H1 (cell line): ENCODE results near the gene PARS2. TPM values are rescaled to one million over a fixed set of nuclear protein-coding genes. Genes with fewer than 3 reads are reported as not detected.
A peak's percentile ranks its signal among the peaks of the same experiment; 100 is the strongest.

ENCODE experiments used
- CTCF ChIA-PET: fragments of 300-600 bp; sonication (Branson Sonifier 250); formaldehyde crosslinking; loops from one replicate; lab custom pipeline; 2021; ENCODE audit not compliant: partially characterized antibody; lab: Charles Lee
- POLR2A ChIA-PET: fragments of 300-600 bp; sonication (Branson Sonifier 250); formaldehyde crosslinking; loops from one replicate; lab custom pipeline; 2021; ENCODE audit warnings: inconsistent platforms; ENCODE audit not compliant: partially characterized antibody; lab: Charles Lee
- DNase-seq, 2 experiments: peaks; one replicate each; pipeline versions ENCODE4 v3.0.0 to v3.0.0-alpha.2; 2010 to 2022; ENCODE audit warnings: low spot score in 2 of 2, low read depth in 1 of 2, mixed read lengths in 1 of 2
- FAIRE-seq: peaks from 2 replicates; lab custom pipeline; 2011; peaks lifted over from hg19 to GRCh38; lab: Jason Lieb, UNC
- H2AFZ ChIP-seq: 2 replicates; pipeline ENCODE4 v1.8.1; 2012; ENCODE audit warnings: low read length, inconsistent platforms
- H2AK5ac ChIP-seq: 2 replicates; pipeline ENCODE4 v1.6.1; 2013; ENCODE audit warnings: low read depth, low read length
- H2BK120ac ChIP-seq: replicated peaks from 2 replicates; pipeline ENCODE3; 2013; ENCODE audit warnings: low read depth, low read length, inconsistent platforms
- H2BK12ac ChIP-seq: 2 replicates; pipeline ENCODE4 v1.6.1; 2013; ENCODE audit warnings: low read depth, low read length
- H2BK15ac ChIP-seq: 2 replicates; pipeline ENCODE4 v1.6.1; 2013; ENCODE audit warnings: low read length
- H2BK20ac ChIP-seq: 2 replicates; pipeline ENCODE4 v1.6.1; 2013; ENCODE audit warnings: low read length
- H2BK5ac ChIP-seq: 2 replicates; pipeline ENCODE4 v1.6.1; 2013; ENCODE audit warnings: low read depth, low read length
- H3K14ac ChIP-seq: 2 replicates; pipeline ENCODE4 v1.6.1; 2013; ENCODE audit warnings: inconsistent platforms; ENCODE audit not compliant: insufficient read length
- H3K18ac ChIP-seq: 2 replicates; pipeline ENCODE4 v1.6.1; 2013; ENCODE audit warnings: low read length; ENCODE audit errors: extremely low read depth
- H3K23ac ChIP-seq: 2 replicates; pipeline ENCODE4 v1.6.1; 2013; ENCODE audit warnings: inconsistent platforms; ENCODE audit not compliant: insufficient read length
- H3K23me2 ChIP-seq: 2 replicates; pipeline ENCODE4 v1.6.1; 2013; ENCODE audit warnings: low read depth, low read length
- H3K27ac ChIP-seq: 2 replicates; pipeline ENCODE4 v1.6.1; 2011; ENCODE audit warnings: low read depth, low read length, inconsistent platforms
- H3K27me3 ChIP-seq, 4 experiments: replicated peaks in 1 of 4; 1 replicate in 1 of 4; 2 replicates in 3 of 4; pipeline versions ENCODE4 v1.6.1 to v1.8.1; 2011 to 2013; ENCODE audit warnings: low read length in 3 of 4, mild to moderate bottlenecking in 3 of 4, inconsistent platforms in 2 of 4, mixed read lengths in 2 of 4, moderate library complexity in 1 of 4; ENCODE audit not compliant: control insufficient read depth in 3 of 4, insufficient read depth in 3 of 4; ENCODE audit errors: extremely low read depth in 1 of 4
- H3K36me3 ChIP-seq, 4 experiments: 2 replicates each; pipeline versions ENCODE4 v1.6.1 to v1.8.1; 2011 to 2013; ENCODE audit warnings: mild to moderate bottlenecking in 4 of 4, low read length in 3 of 4, moderate library complexity in 2 of 4, control low read depth in 1 of 4, inconsistent platforms in 1 of 4; ENCODE audit not compliant: insufficient read depth in 4 of 4, control insufficient read depth in 2 of 4
- H3K4ac ChIP-seq: replicated peaks from 2 replicates; pipeline ENCODE3; 2013; ENCODE audit warnings: low read length, low read depth, mixed read lengths, inconsistent platforms; ENCODE audit not compliant: insufficient read length
- H3K4me1 ChIP-seq, 4 experiments: replicated peaks in 1 of 4; 1 replicate in 1 of 4; 2 replicates in 3 of 4; pipeline versions ENCODE4 v1.6.1 to v1.8.1; 2011 to 2013; ENCODE audit warnings: low read length in 3 of 4, inconsistent platforms in 2 of 4, mixed read lengths in 1 of 4; ENCODE audit not compliant: insufficient read depth in 4 of 4, control insufficient read depth in 3 of 4
- H3K4me2 ChIP-seq, 2 experiments: 2 replicates each; pipeline versions ENCODE4 v1.6.1 to v1.8.1; 2011 to 2013; ENCODE audit warnings: low read depth in 2 of 2, low read length in 2 of 2, control low read depth in 1 of 2, inconsistent platforms in 1 of 2, mild to moderate bottlenecking in 1 of 2; ENCODE audit not compliant: insufficient read depth in 1 of 2
- H3K4me3 ChIP-seq, 4 experiments: fragments of 200-600, 300-600 bp in 1 of 4; sonication (generic), shearing (Covaris generic), sonication (Bioruptor Twin) in 1 of 4; 2 replicates each; pipeline versions ENCODE4 v1.5.1 to v1.8.1; 2011 to 2016; ENCODE audit warnings: low read length in 4 of 4, low read depth in 3 of 4, control low read depth in 2 of 4, inconsistent platforms in 2 of 4, mild to moderate bottlenecking in 2 of 4, mixed read lengths in 1 of 4, moderate library complexity in 1 of 4; ENCODE audit not compliant: insufficient read depth in 2 of 4; ENCODE audit errors: extremely low read depth in 1 of 4
- H3K56ac ChIP-seq: replicated peaks from 2 replicates; pipeline ENCODE3; 2013; ENCODE audit warnings: low read depth, mild to moderate bottlenecking, mixed read lengths, low read length, inconsistent platforms; ENCODE audit not compliant: insufficient read length
- H3K79me1 ChIP-seq: 2 replicates; pipeline ENCODE4 v1.6.1; 2013; ENCODE audit warnings: low read depth, low read length, control low read depth
- H3K79me2 ChIP-seq, 2 experiments: 2 replicates each; pipeline versions ENCODE4 v1.6.1 to v1.8.1; 2012 to 2013; ENCODE audit warnings: low read length in 2 of 2, mild to moderate bottlenecking in 2 of 2, inconsistent platforms in 1 of 2; ENCODE audit not compliant: insufficient read depth in 2 of 2, control insufficient read depth in 1 of 2
- H3K9ac ChIP-seq, 4 experiments: replicated peaks in 1 of 4; 1 replicate in 1 of 4; 2 replicates in 3 of 4; pipeline versions ENCODE4 v1.6.1 to v1.8.1; 2011 to 2013; ENCODE audit warnings: low read depth in 3 of 4, low read length in 3 of 4, control low read depth in 2 of 4, mild to moderate bottlenecking in 2 of 4, moderate library complexity in 2 of 4, inconsistent platforms in 1 of 4; ENCODE audit errors: extremely low read depth in 1 of 4
- H3K9me3 ChIP-seq, 2 experiments: 2 replicates each; pipeline versions ENCODE4 v1.6.1 to v1.8.1; 2012 to 2013; ENCODE audit warnings: mild to moderate bottlenecking in 2 of 2, moderate library complexity in 2 of 2, control low read depth in 1 of 2, inconsistent platforms in 1 of 2, low read depth in 1 of 2, low read length in 1 of 2, mixed read lengths in 1 of 2; ENCODE audit not compliant: insufficient read depth in 2 of 2
- H4K20me1 ChIP-seq, 2 experiments: replicated peaks in 1 of 2; 2 replicates each; pipeline versions ENCODE3 to v1.8.1; 2011 to 2013; ENCODE audit warnings: inconsistent platforms in 2 of 2, low read length in 2 of 2, mild to moderate bottlenecking in 1 of 2; ENCODE audit not compliant: insufficient read depth in 2 of 2, control insufficient read depth in 1 of 2
- H4K5ac ChIP-seq: 2 replicates; pipeline ENCODE4 v1.6.1; 2013; ENCODE audit warnings: low read length, low read depth, mixed read lengths, inconsistent platforms; ENCODE audit not compliant: insufficient read length
- H4K8ac ChIP-seq: 2 replicates; pipeline ENCODE4 v1.8.0; 2013; ENCODE audit warnings: mild to moderate bottlenecking, moderate library complexity, low read length, inconsistent platforms; ENCODE audit not compliant: insufficient read depth; ENCODE audit errors: extremely low read depth
- H4K91ac ChIP-seq: replicated peaks from 2 replicates; pipeline ENCODE3; 2013; ENCODE audit warnings: low read length, mixed read lengths, inconsistent platforms; ENCODE audit not compliant: insufficient read length
- BACH1 ChIP-seq: IDR thresholded peaks from 2 replicates; pipeline ENCODE4 v1.6.1; 2012; ENCODE audit warnings: low read length, improper control_type of control experiment
- CBX5 ChIP-seq: fragments of 300-800, 300-1000 bp; sonication (generic); IDR thresholded peaks from 2 replicates; pipeline ENCODE4 v1.7.1; 2016; ENCODE audit warnings: antibody characterized with exemption, low read length, low read depth
- EP300 ChIP-seq, 2 experiments: IDR thresholded peaks; 1 replicate in 1 of 2; 2 replicates in 1 of 2; pipeline ENCODE4 v1.6.1; 2011 to 2012; ENCODE audit warnings: low read depth in 2 of 2, low read length in 2 of 2, mild to moderate bottlenecking in 2 of 2, borderline replicate concordance in 1 of 2, inconsistent platforms in 1 of 2, moderate library complexity in 1 of 2
- POLR2A ChIP-seq, 2 experiments: IDR thresholded peaks; 1 replicate in 1 of 2; 2 replicates in 1 of 2; pipeline ENCODE4 v1.6.1; 2011; ENCODE audit warnings: low read depth in 2 of 2, low read length in 2 of 2, mild to moderate bottlenecking in 2 of 2; ENCODE audit errors: control extremely low read depth in 1 of 2
- RNF2 ChIP-seq: fragments of 200-900, 300-1000 bp; sonication (generic); IDR thresholded peaks from 2 replicates; pipeline ENCODE4 v1.7.1; 2016; ENCODE audit warnings: borderline replicate concordance, low read depth, mild to moderate bottlenecking, antibody characterized with exemption, low read length; ENCODE audit not compliant: poor library complexity, severe bottlenecking; ENCODE audit errors: missing control alignments
- WGBS, 2 experiments: shearing (Covaris generic) in 1 of 2; methylation state at CpG; one replicate each; pipeline versions ENCODE4 v1.1.6 to v1.1.7; 2013 to 2015; ENCODE audit warnings: low lambda C conversion rate in 2 of 2, mixed read lengths in 2 of 2, inconsistent platforms in 1 of 2, low coverage in 1 of 2, missing lambda C conversion rate in 1 of 2; ENCODE audit not compliant: insufficient replicate concordance in 2 of 2, insufficient coverage in 1 of 2, insufficient read length in 1 of 2; ENCODE audit errors: extremely low coverage in 1 of 2, missing lambda C conversion rate in 1 of 2; 5-methylcytosine and 5-hydroxymethylcytosine counted together
- polyA plus RNA-seq, 7 experiments: library from polyadenylated mRNA; depleted of rRNA in 3 of 7; stranded (reverse) in 5 of 7; unstranded in 2 of 7; fragments of >200 nt in 5 of 7; fragments of 200-250 nt in 2 of 7; gene quantifications; 1 replicate in 5 of 7; 2 replicates in 1 of 7; 4 replicates in 1 of 7; pipeline versions ENCODE4 v1.2.1 to v1.2.3, GENCODE V29; 2011 to 2013; ENCODE audit warnings: missing spikeins in 2 of 7, mixed read lengths in 2 of 7
- total RNA-seq: library from RNA; stranded (reverse); fragmentation: NEBNext Ultra II Directional; extraction: Animal tissue kit (Norgen Biotek cat#: 25700); gene quantifications from 2 replicates; pipeline ENCODE4 v1.2.1, GENCODE V29; 2021

PARS2 gene
- total and polyA plus RNA-seq, 2 of the 8 experiments (the other 6 are each of a cell fraction or from before 2014, with no cell fraction given): 8.9 to 10.0 TPM

DNA sequence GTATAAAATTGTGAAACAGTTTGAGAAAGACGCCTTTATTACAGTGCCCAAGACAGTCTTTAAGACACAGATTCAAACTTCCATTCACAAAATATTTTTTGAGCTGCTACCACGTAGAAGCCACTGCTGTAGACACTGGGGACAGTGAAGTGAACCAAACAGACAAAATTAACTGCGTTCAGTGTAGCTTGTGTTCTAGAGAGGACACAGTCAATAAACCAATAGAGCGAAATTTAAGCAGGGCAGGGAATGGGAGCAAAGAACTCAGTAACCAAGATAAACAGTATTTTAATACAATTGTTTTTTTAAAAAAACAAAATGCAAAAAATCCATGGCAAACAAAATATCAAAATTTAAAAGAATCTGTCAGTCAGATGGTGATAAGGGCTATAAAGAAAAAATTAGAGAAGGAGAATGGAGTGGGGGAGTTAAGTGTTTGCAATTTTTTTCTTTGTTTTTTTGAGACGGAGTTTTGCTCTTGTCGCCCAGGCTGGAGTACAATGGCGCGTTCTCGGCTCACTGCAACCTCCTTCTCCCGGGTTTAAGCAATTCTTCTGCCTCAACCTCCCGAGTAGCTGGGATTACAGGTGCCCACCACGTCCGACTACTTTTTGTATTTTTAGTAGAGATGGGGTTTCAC lies 719 bp upstream of the PARS2 start:
- Histone ChIP-seq H4K91ac (no peak overlapping the region), H2BK12ac (no peak overlapping the region), H3K18ac (no peak overlapping the region), H4K8ac (no peak overlapping the region), H3K56ac (no peak overlapping the region), H3K4me3 (peak overlapping the region in 3 of 4 experiments; percentile 26 to 76 (median 54); a peak in 5 of 8 replicates), H2AK5ac (no peak overlapping the region), H2BK120ac (no peak overlapping the region), H3K9me3 (no peaks in the 10 kb centered on the region), H3K79me2 (peaks cover 0 to 15% of the 10 kb centered on the region in 2 experiments; a peak in 2 of 4 replicates), H3K14ac (no peak overlapping the region), H4K20me1 (peaks cover 0 to 1% of the 10 kb centered on the region in 2 experiments), H3K23me2 (peaks cover 7% of the 10 kb centered on the region; the same call in 1 of the 2 replicates), H3K23ac (no peak overlapping the region), H3K4ac (no peak overlapping the region), H4K5ac (no peak overlapping the region), H3K27me3 (no peaks in the 10 kb centered on the region), H3K4me2 (peak overlapping the region; percentile 60 to 74), H2BK20ac (no peak overlapping the region), H2BK15ac (no peak overlapping the region), H3K79me1 (peaks cover 4% of the 10 kb centered on the region; the same call in 1 of the 2 replicates), H3K36me3 (no peaks in the 10 kb centered on the region), H2AFZ (peak overlapping the region; percentile 84; the same call in 1 of the 2 replicates), H3K4me1 (no peaks in the 10 kb centered on the region; a peak in 2 of 7 replicates), H3K27ac (no peak overlapping the region), H3K9ac (no peak overlapping the region; a peak in 1 of 7 replicates), H2BK5ac (no peak overlapping the region)
- POLR2A ChIA-PET: interaction anchor here (0.8 to 1.8 kb wide), 3 partner anchors 14 to 50 kb away, joined by 3 read pairs; partner anchors contain the start of gene TTC4
- TF ChIP-seq BACH1: no peak
- TF ChIP-seq POLR2A (IDR thresholded peaks at IDR 0.05; ENCODE audit: control extremely low read depth in 1 of 2, low read depth in 2 of 2, low read length in 2 of 2): no peak
- no peak for TF ChIP-seq EP300 (IDR thresholded peaks at IDR 0.05; ENCODE audit: borderline replicate concordance in 1 of 2, low read depth in 2 of 2, low read length in 2 of 2)
- no peak for TF ChIP-seq RNF2
- TF ChIP-seq CBX5: no peak
- CTCF ChIA-PET: interaction anchor here (0.9 to 5.4 kb wide), 5 partner anchors 22 to 90 kb away, joined by 3 to 43 read pairs (median 4); partner anchors contain the start of gene TTC22
- WGBS, 2 experiments: 71% methylated on average over 13 of the region's 13 CpGs; no CpG with 5 or more reads in 1 of the 2 experiments
- DNase-seq: no peak
- no peak for FAIRE-seq
